Prostate gland (tissue), 2 donors: ENCODE results near the gene H2AZ1.

Experiments
- CTCF ChIP-seq, 4 experiments: fragments of 200-600 bp in 2 of 4; fragments of 450-650 bp in 2 of 4; sonication (generic) in 2 of 4; IDR thresholded peaks; 1 replicate in 3 of 4; 2 replicates in 1 of 4; pipeline ENCODE4 v1.5.1; 2016 to 2019; ENCODE audit warnings: antibody characterized with exemption in 4 of 4, mild to moderate bottlenecking in 2 of 4, moderate library complexity in 2 of 4
- POLR2AphosphoS5 ChIP-seq: sonication (generic); formaldehyde crosslinking; IDR thresholded peaks from one replicate; pipeline ENCODE4 v1.6.1; 2017; ENCODE audit warnings: antibody characterized with exemption

- TF ChIP-seq CTCF (IDR thresholded peaks at IDR 0.05), result no peak
- TF ChIP-seq POLR2AphosphoS5, result no peak
Observed at GRCh38 chr4:99983289-99983943, 33.3 kb upstream of the H2AZ1 start.
